Measurements from ENCODE around the gene STK32C. TPM values are rescaled to one million over a fixed set of nuclear protein-coding genes. Genes with fewer than 3 reads are reported as not detected.

STK32C gene
- total RNA-seq, 4 donors from 2014 or later = 1.3 to 5.6 (median 4.7) TPM

DNA sequence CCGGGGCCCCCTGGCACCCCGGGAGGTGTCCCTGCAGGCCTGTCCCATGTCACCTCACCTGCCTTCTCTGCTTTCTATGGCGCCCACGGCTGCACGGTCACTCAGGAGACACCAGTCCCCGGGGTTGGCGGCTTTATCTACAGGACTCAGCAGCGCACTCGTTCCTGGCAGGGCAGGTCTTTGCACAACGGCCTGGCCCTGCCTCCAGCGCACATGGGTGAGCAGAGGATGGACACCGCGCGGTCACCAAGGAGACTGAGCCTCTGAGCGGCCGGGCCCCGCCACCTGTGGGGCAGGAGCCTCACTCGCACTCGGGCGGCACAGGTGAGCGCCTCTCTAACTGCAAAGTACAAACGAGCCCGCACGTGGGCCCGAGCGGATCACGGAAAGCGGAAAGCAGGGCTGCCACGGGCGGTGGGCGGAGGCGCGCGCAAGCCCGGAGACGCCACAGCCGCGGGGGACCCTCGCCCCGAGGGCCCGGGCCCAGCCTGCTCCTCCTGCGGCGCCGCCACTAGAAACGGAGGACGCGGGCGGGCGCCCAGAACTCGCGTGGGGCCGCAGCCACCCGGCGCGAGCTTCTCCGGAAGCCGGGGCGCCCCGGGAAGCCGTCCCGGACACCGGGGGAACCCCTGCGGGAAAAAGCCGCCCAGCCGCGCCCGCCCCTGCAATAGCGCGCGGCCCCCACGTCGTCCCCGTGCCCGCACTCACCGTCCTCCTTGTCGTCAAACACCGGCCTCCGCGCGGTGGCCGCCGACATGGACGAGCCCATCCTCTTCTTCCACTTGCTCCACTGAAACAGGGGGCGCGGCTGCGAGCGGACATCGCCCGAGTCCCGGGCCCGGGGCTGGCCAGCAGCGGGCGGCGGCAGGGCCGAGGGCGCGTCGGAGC, 642 bp downstream of the STK32C start:
- 16% methylated on average over 26 of the region's 98 CpGs for WGBS
- peaks cover 8% of the 10 kb centered on the region for H3K27me3 ChIP-seq
- peak; percentile 84 for DNase-seq (ENCODE audit: low spot score in 2 of 2)
- no peaks in the 10 kb centered on the region for H3K36me3 ChIP-seq
- H3K4me1 ChIP-seq = peaks cover 27% of the 10 kb centered on the region
- H3K27ac ChIP-seq = no peak overlapping the region
- H3K9me3 ChIP-seq = no peaks in the 10 kb centered on the region
- peak overlapping the region; percentile 66 for H3K4me3 ChIP-seq
- TF ChIP-seq POLR2AphosphoS5 (IDR thresholded peaks at IDR 0.05) = no peak
- no peak for TF ChIP-seq EP300 (IDR thresholded peaks at IDR 0.05)
- TF ChIP-seq, protein P1, sequence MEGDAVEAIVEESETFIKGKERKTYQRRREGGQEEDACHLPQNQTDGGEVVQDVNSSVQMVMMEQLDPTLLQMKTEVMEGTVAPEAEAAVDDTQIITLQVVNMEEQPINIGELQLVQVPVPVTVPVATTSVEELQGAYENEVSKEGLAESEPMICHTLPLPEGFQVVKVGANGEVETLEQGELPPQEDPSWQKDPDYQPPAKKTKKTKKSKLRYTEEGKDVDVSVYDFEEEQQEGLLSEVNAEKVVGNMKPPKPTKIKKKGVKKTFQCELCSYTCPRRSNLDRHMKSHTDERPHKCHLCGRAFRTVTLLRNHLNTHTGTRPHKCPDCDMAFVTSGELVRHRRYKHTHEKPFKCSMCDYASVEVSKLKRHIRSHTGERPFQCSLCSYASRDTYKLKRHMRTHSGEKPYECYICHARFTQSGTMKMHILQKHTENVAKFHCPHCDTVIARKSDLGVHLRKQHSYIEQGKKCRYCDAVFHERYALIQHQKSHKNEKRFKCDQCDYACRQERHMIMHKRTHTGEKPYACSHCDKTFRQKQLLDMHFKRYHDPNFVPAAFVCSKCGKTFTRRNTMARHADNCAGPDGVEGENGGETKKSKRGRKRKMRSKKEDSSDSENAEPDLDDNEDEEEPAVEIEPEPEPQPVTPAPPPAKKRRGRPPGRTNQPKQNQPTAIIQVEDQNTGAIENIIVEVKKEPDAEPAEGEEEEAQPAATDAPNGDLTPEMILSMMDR (IDR thresholded peaks at IDR 0.05) = no peak
- no peak for TF ChIP-seq POLR2A (IDR thresholded peaks at IDR 0.05)

DNA sequence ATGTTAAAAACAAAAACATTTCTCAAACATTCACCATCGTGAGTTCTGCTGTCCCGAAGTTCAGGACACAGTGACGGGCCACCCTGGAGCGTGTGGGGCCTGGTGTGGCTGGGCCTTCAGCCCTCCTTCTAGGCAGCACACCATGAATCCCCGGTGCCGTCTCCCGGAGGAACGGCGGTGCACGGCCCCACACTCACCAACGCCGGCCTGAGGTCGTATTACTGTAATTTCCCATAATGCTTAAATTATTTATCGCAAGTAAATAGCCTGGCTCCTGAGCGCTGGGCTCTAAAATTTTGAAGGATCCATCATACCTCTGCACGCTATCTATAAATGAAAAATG, 1.4 kb downstream of the STK32C start:
- no peak for TF ChIP-seq POLR2A (IDR thresholded peaks at IDR 0.05)
- TF ChIP-seq, protein P1 (IDR thresholded peaks at IDR 0.05) = no peak
- no peak for TF ChIP-seq EP300 (IDR thresholded peaks at IDR 0.05)
- no peak for TF ChIP-seq POLR2AphosphoS5 (IDR thresholded peaks at IDR 0.05)
- Histone ChIP-seq H3K36me3 (no peaks in the 10 kb centered on the region), H3K27ac (no peak overlapping the region), H3K4me3 (no peak overlapping the region), H3K27me3 (peaks cover 8% of the 10 kb centered on the region), H3K4me1 (peaks cover 27% of the 10 kb centered on the region), H3K9me3 (no peaks in the 10 kb centered on the region)
- 95% methylated on average over 16 of the region's 16 CpGs for WGBS
- peak; percentile 55 to 74 for DNase-seq (ENCODE audit: low spot score in 2 of 2)

DNA sequence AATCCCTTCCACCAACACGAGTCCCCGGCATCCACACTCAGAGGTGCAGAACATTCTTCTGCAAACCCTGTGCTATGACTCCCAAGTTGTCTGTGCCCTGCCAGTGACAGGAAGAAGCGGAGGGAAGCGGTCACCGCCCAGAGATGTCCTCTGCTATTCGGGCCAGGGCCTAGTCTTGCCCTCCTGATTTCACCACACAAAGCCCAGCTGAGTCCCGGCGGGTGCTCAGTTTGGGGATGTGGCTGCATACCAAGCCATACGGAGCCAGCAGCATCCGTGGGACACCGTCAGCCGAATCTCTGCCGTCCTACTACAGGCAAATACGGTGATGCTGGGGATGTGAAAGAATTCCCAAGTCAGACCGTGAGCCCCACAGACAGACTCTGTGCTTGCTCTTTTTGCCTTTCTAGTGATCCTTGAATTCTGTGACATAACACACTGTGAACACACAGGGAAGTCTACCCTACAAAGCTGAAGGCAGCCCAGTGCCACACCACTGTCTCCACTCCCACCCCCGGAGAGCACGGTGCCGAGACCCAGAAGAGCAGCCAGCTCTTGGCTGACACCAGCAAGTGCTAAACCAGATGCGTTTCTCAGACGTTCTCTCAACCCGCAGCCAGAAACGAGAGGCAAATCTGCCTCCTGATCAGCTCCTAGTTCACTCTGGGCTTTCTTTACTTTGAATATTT, 2.0 kb downstream of the STK32C start:
- 91% methylated on average over 22 of the region's 22 CpGs for WGBS
- Histone ChIP-seq H3K9me3 (no peaks in the 10 kb centered on the region), H3K27me3 (peaks cover 8% of the 10 kb centered on the region), H3K36me3 (no peaks in the 10 kb centered on the region), H3K27ac (no peak overlapping the region), H3K4me3 (no peak overlapping the region), H3K4me1 (peaks cover 27% of the 10 kb centered on the region)
- TF ChIP-seq, protein P1 (IDR thresholded peaks at IDR 0.05) = no peak
- no peak for TF ChIP-seq EP300 (IDR thresholded peaks at IDR 0.05)
- DNase-seq (ENCODE audit: low spot score in 2 of 2) = peak; percentile 44 to 47

DNA sequence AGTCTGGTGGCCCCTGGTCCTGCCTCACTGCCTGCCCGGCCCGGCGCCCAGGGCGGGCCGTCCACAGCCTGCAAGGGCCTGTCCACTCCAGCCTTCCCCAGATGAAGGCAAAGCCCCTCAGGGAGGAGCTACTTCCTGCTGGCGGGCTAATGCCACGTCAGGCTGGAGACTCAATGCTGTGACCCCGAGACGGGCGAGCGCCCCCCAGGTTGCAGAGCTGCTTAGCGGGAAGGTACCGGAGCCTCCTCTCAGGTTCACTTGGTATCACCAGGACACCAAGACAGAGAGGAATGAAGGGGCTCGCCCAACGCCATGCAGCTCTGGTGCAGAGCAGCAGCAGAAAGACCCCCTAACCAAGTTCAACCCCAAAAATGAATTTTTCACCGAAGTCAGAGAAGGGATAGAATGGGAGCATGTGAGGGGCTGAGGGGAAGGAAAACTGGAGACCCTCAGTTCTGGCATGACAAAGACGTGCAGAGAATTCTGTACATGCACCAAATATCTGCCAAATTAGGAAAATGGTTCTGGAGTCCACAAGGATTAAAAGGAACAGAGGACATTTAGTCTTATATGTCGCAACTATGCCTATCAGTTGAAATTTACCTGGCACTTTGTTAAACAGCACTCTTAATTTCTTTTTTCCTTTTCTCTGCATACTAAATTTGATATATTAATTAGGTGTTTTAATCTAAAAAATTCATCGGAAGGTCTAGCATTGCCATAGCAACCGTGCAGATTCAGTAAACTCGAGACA, 2.8 kb downstream of the STK32C start:
- TF ChIP-seq, protein P1 (IDR thresholded peaks at IDR 0.05) = no peak
- TF ChIP-seq POLR2AphosphoS5 (IDR thresholded peaks at IDR 0.05) (no peak), EP300 (IDR thresholded peaks at IDR 0.05) (no peak), POLR2A (IDR thresholded peaks at IDR 0.05) (no peak)
- Histone ChIP-seq H3K27ac (no peak overlapping the region), H3K36me3 (no peaks in the 10 kb centered on the region), H3K9me3 (no peaks in the 10 kb centered on the region), H3K4me1 (peaks cover 27% of the 10 kb centered on the region), H3K4me3 (no peak overlapping the region), H3K27me3 (peaks cover 8% of the 10 kb centered on the region)
- 93% methylated on average over 21 of the region's 21 CpGs for WGBS
- peak; percentile 49 to 72 for DNase-seq (ENCODE audit: low spot score in 2 of 2)

All from suprapubic skin (tissue), 4 donors.